ENCODE results near the gene ZBED1.

The ZBED1 gene

GRCh38 chrX:2451501-2452316, 49.1 kb downstream of the ZBED1 start:
- no peak for DNase-seq

- DNase-seq: no peak
These were observed 50.1 kb downstream of the ZBED1 start for GRCh38 chrX:2450681-2451080.

GRCh38 chrX:2449135-2449886, 51.5 kb downstream of the ZBED1 start:
- no peak for DNase-seq

- DNase-seq: no peak
These were observed 53.3 kb downstream of the ZBED1 start for GRCh38 chrX:2447484-2447883.

GRCh38 chrX:2446815-2447214, 54.0 kb downstream of the ZBED1 start:
- no peak for DNase-seq

GRCh38 chrX:2445662-2446623, 54.8 kb downstream of the ZBED1 start:
- DNase-seq: no peak

- no peak for DNase-seq
These were observed 58.1 kb downstream of the ZBED1 start for GRCh38 chrX:2442694-2443093.

- DNase-seq: no peak
These were observed 59.3 kb downstream of the ZBED1 start for GRCh38 chrX:2441466-2441865.

GRCh38 chrX:2439613-2440012, 61.2 kb downstream of the ZBED1 start:
- DNase-seq: no peak

Measured in hematopoietic multipotent progenitor cell treated with erythropoietin and hydrocortisone succinate and interleukin-3 and kit ligand, for 4 days (in vitro differentiated cells).